CD4-positive, alpha-beta T cell (primary cell): ENCODE measurements around the gene TNFRSF18. TPM values are rescaled to one million over a fixed set of nuclear protein-coding genes. Genes with fewer than 3 reads are reported as not detected.

Experiments
- ATAC-seq: fragments of 200-7000 bp; cut with Tn5 transposase; one replicate; pipeline ENCODE4 v1.10.0; 2022; ENCODE audit warnings: mild to moderate bottlenecking; ENCODE audit not compliant: poor library complexity
- CTCF ChIA-PET: fragments of 350-600 bp; sonication (Branson Sonifier 250); formaldehyde crosslinking; loops from one replicate; lab custom pipeline; 2021; ENCODE audit warnings: antibody characterized with exemption, inconsistent platforms; lab: Charles Lee
- POLR2A ChIA-PET: fragments of 350-600 bp; sonication (Branson Sonifier 250); formaldehyde crosslinking; loops from one replicate; lab custom pipeline; 2021; ENCODE audit warnings: antibody characterized with exemption, inconsistent platforms; lab: Charles Lee
- DNase-seq, 14 experiments: peaks; one replicate each; pipeline ENCODE4 v3.0.0-alpha.2; 2013 to 2020; ENCODE audit warnings: mixed read lengths in 2 of 14
- H3K27ac ChIP-seq, 2 donors: one replicate each; pipeline versions ENCODE4 v1.5.1 to v1.7.0; 2013; ENCODE audit warnings: low read length in 2 of 2, low read depth in 1 of 2, mild to moderate bottlenecking in 1 of 2
- H3K27me3 ChIP-seq, 2 experiments: 1 replicate in 1 of 2; 2 replicates in 1 of 2; pipeline versions ENCODE4 v1.6.1 to v1.7.0; 2013; ENCODE audit warnings: low read length in 2 of 2, control low read depth in 1 of 2, mild to moderate bottlenecking in 1 of 2, moderate library complexity in 1 of 2; ENCODE audit not compliant: insufficient read depth in 2 of 2, control insufficient read depth in 1 of 2
- H3K36me3 ChIP-seq: one replicate; pipeline ENCODE4 v1.6.1; 2013; ENCODE audit warnings: low read length, control low read depth; ENCODE audit not compliant: insufficient read depth
- H3K4me1 ChIP-seq: one replicate; pipeline ENCODE4 v1.6.1; 2013; ENCODE audit warnings: low read length, control low read depth; ENCODE audit not compliant: insufficient read depth
- H3K4me3 ChIP-seq: one replicate; pipeline ENCODE4 v1.5.1; 2013; ENCODE audit warnings: mild to moderate bottlenecking, low read length, moderate library complexity
- H3K9me3 ChIP-seq, 2 experiments: 1 replicate in 1 of 2; 2 replicates in 1 of 2; pipeline versions ENCODE4 v1.6.1 to v1.7.0; 2013; ENCODE audit warnings: low read length in 2 of 2, mild to moderate bottlenecking in 2 of 2, control low read depth in 1 of 2, moderate library complexity in 1 of 2; ENCODE audit not compliant: control insufficient read depth in 1 of 2, insufficient read depth in 1 of 2
- H3K27ac Mint-ChIP-seq: one replicate; pipeline ENCODE4 v1.8.0; 2020; ENCODE audit warnings: mixed read lengths
- H3K27me3 Mint-ChIP-seq: one replicate; pipeline ENCODE4 v1.8.0; 2021; ENCODE audit warnings: mixed read lengths
- H3K36me3 Mint-ChIP-seq: one replicate; pipeline ENCODE4 v1.8.0; 2021; ENCODE audit warnings: low read depth, mixed read lengths
- H3K4me1 Mint-ChIP-seq: one replicate; pipeline ENCODE4 v1.8.0; 2021; ENCODE audit warnings: low read depth, mixed read lengths
- H3K4me3 Mint-ChIP-seq: one replicate; pipeline ENCODE4 v1.8.0; 2020; ENCODE audit warnings: mild to moderate bottlenecking, mixed read lengths
- H3K9me3 Mint-ChIP-seq: one replicate; pipeline ENCODE4 v1.8.0; 2020; ENCODE audit warnings: mixed read lengths
- intact Hi-C, 2 experiments: fragments of 100-400 bp; cut with DNase I in 1 of 2; cut with micrococcal nuclease in 1 of 2; formaldehyde crosslinking; loops; one replicate each; pipeline versions ENCODE4 v1.15.1 to v1.9.0; 2023 to 2025; cut with DNase I, micrococcal nuclease
- total RNA-seq, 174 experiments: library from RNA in 2 of 174; stranded (reverse) in 2 of 174; gene quantifications; one replicate each; pipeline ENCODE4 v1.2.3 and lab custom pipeline; 2021 to 2026
- TF ChIP-seq, protein P1 (sequence below): fragments of 200-600 bp; IDR thresholded peaks from one replicate; pipeline ENCODE4 v1.8.0; 2022; ENCODE audit warnings: antibody characterized with exemption, mild to moderate bottlenecking

Gene TNFRSF18
- total RNA-seq, 2 experiments from 2014 or later, result 14.8 to 17.8 TPM

DNA sequence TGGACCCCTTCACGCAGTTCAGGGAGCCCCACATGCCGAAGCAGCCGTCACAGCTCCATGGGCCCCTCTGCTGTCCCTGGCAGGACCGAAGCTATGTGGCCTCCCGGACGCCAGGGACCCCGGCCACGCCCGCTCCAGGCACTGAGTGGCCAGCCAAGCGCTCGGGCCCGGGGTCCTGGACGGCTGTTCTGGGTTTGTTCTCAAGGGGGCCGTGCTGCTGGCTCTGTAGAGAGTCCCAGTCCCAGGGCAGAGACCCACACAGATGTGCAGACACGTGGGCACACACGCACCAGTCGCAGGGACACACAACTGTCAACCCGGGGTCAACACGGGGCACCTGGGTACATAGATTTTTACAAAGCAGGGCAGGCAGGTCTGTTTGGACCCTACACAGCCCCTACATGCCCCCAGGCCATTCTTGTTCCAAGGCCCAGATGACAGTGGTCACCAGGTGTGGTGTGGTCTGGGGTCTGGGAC lies 32.3 kb upstream of the TNFRSF18 start:
- Histone ChIP-seq H3K27ac (no peak overlapping the region), H3K27me3 (peaks cover 2 to 8% of the 10 kb centered on the region in 2 experiments), H3K4me1 (peaks cover 9% of the 10 kb centered on the region), H3K9me3 (peaks cover 0 to 15% of the 10 kb centered on the region in 2 experiments), H3K4me3 (no peak overlapping the region), H3K36me3 (peaks cover 10% of the 10 kb centered on the region)
- TF ChIP-seq, protein P1, sequence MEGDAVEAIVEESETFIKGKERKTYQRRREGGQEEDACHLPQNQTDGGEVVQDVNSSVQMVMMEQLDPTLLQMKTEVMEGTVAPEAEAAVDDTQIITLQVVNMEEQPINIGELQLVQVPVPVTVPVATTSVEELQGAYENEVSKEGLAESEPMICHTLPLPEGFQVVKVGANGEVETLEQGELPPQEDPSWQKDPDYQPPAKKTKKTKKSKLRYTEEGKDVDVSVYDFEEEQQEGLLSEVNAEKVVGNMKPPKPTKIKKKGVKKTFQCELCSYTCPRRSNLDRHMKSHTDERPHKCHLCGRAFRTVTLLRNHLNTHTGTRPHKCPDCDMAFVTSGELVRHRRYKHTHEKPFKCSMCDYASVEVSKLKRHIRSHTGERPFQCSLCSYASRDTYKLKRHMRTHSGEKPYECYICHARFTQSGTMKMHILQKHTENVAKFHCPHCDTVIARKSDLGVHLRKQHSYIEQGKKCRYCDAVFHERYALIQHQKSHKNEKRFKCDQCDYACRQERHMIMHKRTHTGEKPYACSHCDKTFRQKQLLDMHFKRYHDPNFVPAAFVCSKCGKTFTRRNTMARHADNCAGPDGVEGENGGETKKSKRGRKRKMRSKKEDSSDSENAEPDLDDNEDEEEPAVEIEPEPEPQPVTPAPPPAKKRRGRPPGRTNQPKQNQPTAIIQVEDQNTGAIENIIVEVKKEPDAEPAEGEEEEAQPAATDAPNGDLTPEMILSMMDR, result no peak
- POLR2A ChIA-PET, result no interaction called here
- Mint-ChIP-seq H3K4me3 (no peak overlapping the region), H3K9me3 (no peaks in the 10 kb centered on the region), H3K4me1 (peaks cover 2% of the 10 kb centered on the region), H3K27ac (no peak overlapping the region), H3K27me3 (no peaks in the 10 kb centered on the region), H3K36me3 (peaks cover 2% of the 10 kb centered on the region)
- CTCF ChIA-PET, result no interaction called here
- intact Hi-C loops, result no loop called here
- ATAC-seq, result no peak
- DNase-seq, result no peak

DNA sequence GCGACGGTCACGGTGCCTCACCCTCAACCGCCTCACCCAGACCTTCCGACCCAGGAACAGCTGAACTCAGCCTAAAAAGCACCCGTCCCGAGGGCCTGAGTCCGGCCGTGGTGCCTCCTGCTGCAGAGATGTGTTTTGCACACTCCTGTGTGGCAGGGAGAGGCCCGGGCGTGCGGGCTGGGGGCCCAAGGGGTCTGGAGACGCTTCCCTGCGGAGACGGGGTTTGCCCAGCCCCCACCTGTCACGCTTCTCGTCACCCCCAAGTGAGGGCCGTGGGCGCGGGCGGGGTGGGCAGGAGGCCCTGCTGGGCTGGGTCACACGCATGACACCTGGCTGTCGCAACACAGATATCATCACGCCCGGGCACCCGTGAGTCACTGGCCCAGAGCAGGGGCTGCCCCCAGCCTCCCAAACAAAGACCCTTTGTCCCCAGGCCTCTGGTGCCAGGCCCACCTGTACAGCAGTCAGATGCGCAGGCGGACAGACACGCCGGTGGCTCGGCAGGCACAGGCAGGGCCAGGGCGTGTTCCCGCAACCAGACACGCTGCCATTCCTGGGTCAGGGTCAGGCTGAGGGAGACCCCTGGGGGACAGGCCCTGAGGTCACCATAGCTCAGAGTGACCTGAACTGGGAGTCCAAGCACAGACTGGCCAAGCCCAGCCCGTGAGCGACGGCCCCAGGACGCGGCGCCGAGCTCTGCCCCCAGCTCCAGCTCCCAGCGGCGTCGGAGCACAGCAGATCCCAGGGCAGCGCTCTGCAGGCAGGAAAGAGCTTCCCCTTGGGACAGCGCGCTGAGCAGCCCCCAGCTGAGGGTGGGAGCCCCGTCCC lies 31.7 kb upstream of the TNFRSF18 start:
- peaks cover 6% of the 10 kb centered on the region for H3K36me3 Mint-ChIP-seq
- DNase-seq, result no peak
- H3K4me3 Mint-ChIP-seq, result no peak overlapping the region
- H3K36me3 ChIP-seq, result peaks cover 10% of the 10 kb centered on the region
- no peak for ATAC-seq
- H3K27me3 Mint-ChIP-seq, result no peaks in the 10 kb centered on the region
- POLR2A ChIA-PET, result interaction anchor here (0.9 kb wide), 1 partner anchor 21 kb away, joined by 3 read pairs; no protein-coding TSS in a partner anchor
- H3K27ac ChIP-seq, result no peak overlapping the region
- peaks cover 16% of the 10 kb centered on the region for H3K4me1 ChIP-seq
- no peak overlapping the region for H3K27ac Mint-ChIP-seq
- CTCF ChIA-PET, result no interaction called here
- intact Hi-C loops, result no loop called here
- H3K9me3 ChIP-seq, result peaks cover 0 to 15% of the 10 kb centered on the region in 2 experiments
- H3K27me3 ChIP-seq, result peaks cover 2 to 8% of the 10 kb centered on the region in 2 experiments
- H3K4me1 Mint-ChIP-seq, result peaks cover 7% of the 10 kb centered on the region
- H3K9me3 Mint-ChIP-seq, result no peaks in the 10 kb centered on the region
- TF ChIP-seq, protein P1, result no peak
- no peak overlapping the region for H3K4me3 ChIP-seq

DNA sequence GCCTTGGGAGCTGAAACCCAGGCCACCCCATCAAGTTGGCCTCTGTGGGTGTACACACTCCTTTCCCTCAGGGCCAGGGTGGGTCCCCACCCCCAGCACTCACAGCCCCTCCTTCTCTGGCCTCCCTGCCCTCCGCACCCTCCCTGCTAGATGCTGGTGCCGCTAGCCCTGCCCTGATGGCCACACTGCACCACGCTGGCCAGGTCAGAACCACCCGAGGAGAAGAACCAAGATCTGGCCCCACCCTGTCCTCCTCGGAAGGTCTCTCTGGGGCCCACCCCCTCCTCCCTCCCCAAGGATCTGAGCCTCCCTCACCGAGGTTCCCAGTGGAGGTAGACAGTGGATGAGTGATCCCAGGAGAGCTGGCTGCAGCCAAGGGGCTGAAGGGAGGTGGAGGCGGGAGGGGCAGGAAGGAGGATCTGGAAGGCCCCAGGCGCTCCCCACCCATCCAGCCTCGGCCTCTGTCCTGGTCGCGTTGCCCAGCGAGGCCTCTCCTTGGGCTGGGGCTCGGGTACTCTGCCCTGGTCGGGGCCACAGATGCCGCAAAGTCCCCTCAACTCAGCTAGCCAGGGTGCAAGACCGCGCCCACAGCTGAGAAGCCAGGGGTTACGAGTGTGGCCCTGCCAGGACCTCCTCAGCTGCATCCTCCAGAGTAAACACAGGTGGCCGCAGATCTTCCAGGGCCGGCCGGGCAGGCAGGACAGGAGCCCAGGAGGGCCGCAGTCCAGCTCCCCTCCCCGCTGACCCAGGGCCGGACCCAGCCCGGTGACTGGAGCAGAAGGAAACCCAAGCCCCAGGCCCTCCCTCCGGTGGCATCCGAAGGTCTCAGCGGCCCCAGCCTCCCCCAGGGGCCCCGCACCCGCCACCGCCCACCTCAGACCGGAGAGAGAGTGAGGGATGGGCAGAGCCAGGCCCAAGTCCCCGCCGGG lies 30.8 kb upstream of the TNFRSF18 start:
- peaks cover 7% of the 10 kb centered on the region for H3K4me1 Mint-ChIP-seq
- intact Hi-C loops, result no loop called here
- POLR2A ChIA-PET, result interaction anchor here (0.9 kb wide), 1 partner anchor 20 kb away, joined by 3 read pairs; no protein-coding TSS in a partner anchor

More for the DNA sequence above, 30.8 kb upstream of the TNFRSF18 start:
- H3K9me3 Mint-ChIP-seq, result no peaks in the 10 kb centered on the region
- H3K36me3 ChIP-seq, result peaks cover 10% of the 10 kb centered on the region
- H3K36me3 Mint-ChIP-seq, result peaks cover 6% of the 10 kb centered on the region
- H3K27ac Mint-ChIP-seq, result no peak overlapping the region
- DNase-seq (no peak), ATAC-seq (no peak)
- no peak overlapping the region for H3K4me3 ChIP-seq
- TF ChIP-seq, protein P1, result no peak
- no peak overlapping the region for H3K4me3 Mint-ChIP-seq
- peaks cover 0 to 15% of the 10 kb centered on the region in 2 experiments for H3K9me3 ChIP-seq
- no peak overlapping the region for H3K27ac ChIP-seq
- H3K27me3 ChIP-seq, result peaks cover 2 to 8% of the 10 kb centered on the region in 2 experiments
- H3K4me1 ChIP-seq, result peaks cover 22% of the 10 kb centered on the region
- no peaks in the 10 kb centered on the region for H3K27me3 Mint-ChIP-seq
- CTCF ChIA-PET, result no interaction called here
